ENCODE results near the gene BBIP1. TPM values are rescaled to one million over a fixed set of nuclear protein-coding genes. Genes with fewer than 3 reads are reported as not detected.

BBIP1 gene
- total RNA-seq, 1 experiment from 2014 or later: 19.0 TPM

GRCh38 chr10:110898391-110898790, 20.6 kb downstream of the BBIP1 start:
- TF ChIP-seq TEAD4 (CRISPR knock-in tag; IDR thresholded peaks at IDR 0.05) (no peak), GABPB1 (CRISPR knock-in tag; IDR thresholded peaks at IDR 0.05) (no peak), ATF6 (CRISPR knock-in tag; IDR thresholded peaks at IDR 0.05) (no peak), IRF2 (CRISPR knock-in tag; IDR thresholded peaks at IDR 0.05; ENCODE audit: borderline replicate concordance, low read depth) (no peak), STAT6 (CRISPR knock-in tag; conservative IDR thresholded peaks at IDR 0.05; ENCODE audit: low read depth) (no peak), NR1H2 (CRISPR knock-in tag; IDR thresholded peaks at IDR 0.05) (no peak), CBFB (CRISPR knock-in tag; IDR thresholded peaks at IDR 0.05; ENCODE audit: low read depth) (no peak), MLX (CRISPR knock-in tag; IDR thresholded peaks at IDR 0.05) (no peak), PRDM15 (CRISPR knock-in tag; IDR thresholded peaks at IDR 0.05) (no peak), CREB1 (CRISPR knock-in tag; IDR thresholded peaks at IDR 0.05) (no peak), ZNF219 (CRISPR knock-in tag; IDR thresholded peaks at IDR 0.05; ENCODE audit: borderline replicate concordance) (no peak)
- ChIA-PET CTCF (no interaction called here), POLR2A (no interaction called here)
- H3K9me3 Mint-ChIP-seq: no peaks in the 10 kb centered on the region
- no peak for DNase-seq (ENCODE audit: low spot score)
- H3K4me3 Mint-ChIP-seq: no peak overlapping the region
- H3K27ac Mint-ChIP-seq: no peak overlapping the region
- H3K36me3 Mint-ChIP-seq: peaks cover 3% of the 10 kb centered on the region
- no peaks in the 10 kb centered on the region for H3K27me3 Mint-ChIP-seq (ENCODE audit: low read depth)
- no peak for ATAC-seq
- H3K4me1 Mint-ChIP-seq: no peaks in the 10 kb centered on the region

GRCh38 chr10:110897184-110897583, 21.8 kb downstream of the BBIP1 start:
- no peak overlapping the region for H3K4me3 Mint-ChIP-seq
- ChIA-PET POLR2A (no interaction called here), CTCF (interaction anchor here (1.0 to 1.4 kb wide), 2 partner anchors 21 to 151 kb away, joined by 3 to 4 read pairs; partner anchors contain the start of gene BBIP1)
- DNase-seq (ENCODE audit: low spot score) (no peak), ATAC-seq (no peak)
- peaks cover 3% of the 10 kb centered on the region for H3K36me3 Mint-ChIP-seq
- no peak overlapping the region for H3K27ac Mint-ChIP-seq
- H3K9me3 Mint-ChIP-seq: no peaks in the 10 kb centered on the region
- H3K27me3 Mint-ChIP-seq (ENCODE audit: low read depth): no peaks in the 10 kb centered on the region
- H3K4me1 Mint-ChIP-seq: no peaks in the 10 kb centered on the region
- TF ChIP-seq FOXP1 (CRISPR knock-in tag; IDR thresholded peaks at IDR 0.05; ENCODE audit: borderline replicate concordance) (no peak), CREB1 (CRISPR knock-in tag; IDR thresholded peaks at IDR 0.05) (no peak), JAZF1 (CRISPR knock-in tag; IDR thresholded peaks at IDR 0.05) (no peak), MLX (CRISPR knock-in tag; IDR thresholded peaks at IDR 0.05) (no peak), IRF1 (CRISPR knock-in tag; IDR thresholded peaks at IDR 0.05) (no peak), GTF2I (CRISPR knock-in tag; conservative IDR thresholded peaks at IDR 0.05) (no peak), ATF3 (CRISPR knock-in tag; conservative IDR thresholded peaks at IDR 0.05) (no peak), ZSCAN18 (CRISPR knock-in tag; IDR thresholded peaks at IDR 0.05) (no peak), TCF7 (CRISPR knock-in tag; IDR thresholded peaks at IDR 0.05; ENCODE audit: low read depth) (no peak), ATF1 (CRISPR knock-in tag; IDR thresholded peaks at IDR 0.05) (no peak), SMAD3 (CRISPR knock-in tag; IDR thresholded peaks at IDR 0.05; ENCODE audit: borderline replicate concordance) (no peak), ZBTB21 (CRISPR knock-in tag; IDR thresholded peaks at IDR 0.05; ENCODE audit: borderline replicate concordance) (no peak), NR1H2 (CRISPR knock-in tag; IDR thresholded peaks at IDR 0.05) (no peak)
